ENCODE data around the gene MYO3B. TPM values are rescaled to one million over a fixed set of nuclear protein-coding genes. Genes with fewer than 3 reads are reported as not detected.
A peak's percentile ranks its signal among the peaks of the same experiment; 100 is the strongest.

Gene MYO3B
- polyA plus RNA-seq, 1 donor, result 0.30 TPM

DNA sequence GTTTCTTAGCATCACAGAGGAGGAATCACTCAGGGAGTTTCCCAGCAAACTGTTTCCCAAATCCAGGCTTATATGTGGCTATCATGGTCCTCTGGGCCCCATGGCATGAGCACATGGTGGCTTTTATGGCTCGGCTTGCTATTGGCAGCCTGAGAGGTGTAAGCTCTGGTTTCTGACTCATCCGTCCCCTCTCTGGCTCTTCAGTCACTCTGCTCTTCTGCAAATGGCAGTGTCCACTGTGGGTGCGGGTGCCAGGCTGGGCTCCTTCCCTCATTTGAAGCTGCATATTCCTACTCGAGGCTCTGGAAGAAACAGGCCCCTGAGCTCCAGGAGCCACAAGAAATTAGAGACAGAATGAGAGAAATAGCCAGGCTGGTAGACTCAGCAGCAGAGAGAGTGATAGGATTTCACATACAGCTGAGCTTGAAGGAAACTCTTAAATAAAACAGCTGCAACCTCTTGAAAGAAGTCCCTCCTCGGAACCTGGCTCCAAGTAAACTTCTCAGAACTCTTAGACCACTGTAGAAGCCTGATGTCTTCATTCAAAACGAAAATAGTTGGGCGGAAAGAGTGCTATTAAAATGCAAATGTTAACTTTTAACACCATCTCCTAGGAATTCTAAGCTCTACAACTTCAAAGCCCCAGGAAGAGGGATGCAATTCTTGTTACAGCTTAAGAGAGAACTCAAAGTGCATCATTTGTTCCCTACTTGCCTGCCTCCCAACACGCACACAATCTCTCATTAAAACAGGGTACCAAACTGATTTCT lies 324.6 kb downstream of the MYO3B start:
- no CpG with 5 or more reads among the region's 8 CpGs for WGBS (ENCODE audit: insufficient coverage, low lambda C conversion rate)
- H3K27ac ChIP-seq (ENCODE audit: low read length), result no peak overlapping the region
- no peaks in the 10 kb centered on the region for H3K36me3 ChIP-seq (ENCODE audit: control insufficient read depth, insufficient read depth, low read length)
- H3K4me3 ChIP-seq (ENCODE audit: low read length), result no peak overlapping the region
- no peaks in the 10 kb centered on the region for H3K9me3 ChIP-seq (ENCODE audit: control insufficient read depth, low read depth, low read length)
- no peaks in the 10 kb centered on the region for H3K27me3 ChIP-seq (ENCODE audit: control insufficient read depth, insufficient read depth, low read length)
- peaks cover 6% of the 10 kb centered on the region for H3K4me1 ChIP-seq (ENCODE audit: control insufficient read depth, insufficient read depth, low read length)
- DNase-seq, result no peak

DNA sequence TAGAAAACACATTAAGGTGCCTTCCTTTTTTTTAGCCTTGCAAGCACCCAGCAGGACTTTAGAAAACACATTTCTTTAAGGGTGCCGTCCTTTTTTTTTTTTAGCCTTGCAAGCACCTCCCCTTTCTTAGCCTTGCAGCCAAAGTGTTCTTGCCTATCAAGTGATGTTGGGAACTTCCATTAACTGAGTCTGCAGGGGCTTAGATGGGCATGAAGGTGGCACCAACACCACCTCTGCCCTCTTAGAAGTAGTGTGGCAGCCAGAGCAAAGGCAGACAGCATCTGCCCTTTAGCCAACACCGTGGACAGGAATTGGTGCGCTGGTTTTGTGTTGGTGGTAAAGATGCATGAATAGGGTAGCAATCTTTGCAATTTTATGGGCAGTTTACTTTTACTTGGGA lies 325.6 kb downstream of the MYO3B start:
- Histone ChIP-seq H3K27ac (ENCODE audit: low read length) (no peak overlapping the region), H3K27me3 (ENCODE audit: control insufficient read depth, insufficient read depth, low read length) (no peaks in the 10 kb centered on the region), H3K4me1 (ENCODE audit: control insufficient read depth, insufficient read depth, low read length) (peaks cover 6% of the 10 kb centered on the region), H3K9me3 (ENCODE audit: control insufficient read depth, low read depth, low read length) (no peaks in the 10 kb centered on the region), H3K36me3 (ENCODE audit: control insufficient read depth, insufficient read depth, low read length) (no peaks in the 10 kb centered on the region), H3K4me3 (ENCODE audit: low read length) (no peak overlapping the region)
- whole genome bisulfite sequencing (ENCODE audit: insufficient coverage, low lambda C conversion rate), result no CpG with 5 or more reads among the region's 3 CpGs
- no peak for DNase-seq

DNA sequence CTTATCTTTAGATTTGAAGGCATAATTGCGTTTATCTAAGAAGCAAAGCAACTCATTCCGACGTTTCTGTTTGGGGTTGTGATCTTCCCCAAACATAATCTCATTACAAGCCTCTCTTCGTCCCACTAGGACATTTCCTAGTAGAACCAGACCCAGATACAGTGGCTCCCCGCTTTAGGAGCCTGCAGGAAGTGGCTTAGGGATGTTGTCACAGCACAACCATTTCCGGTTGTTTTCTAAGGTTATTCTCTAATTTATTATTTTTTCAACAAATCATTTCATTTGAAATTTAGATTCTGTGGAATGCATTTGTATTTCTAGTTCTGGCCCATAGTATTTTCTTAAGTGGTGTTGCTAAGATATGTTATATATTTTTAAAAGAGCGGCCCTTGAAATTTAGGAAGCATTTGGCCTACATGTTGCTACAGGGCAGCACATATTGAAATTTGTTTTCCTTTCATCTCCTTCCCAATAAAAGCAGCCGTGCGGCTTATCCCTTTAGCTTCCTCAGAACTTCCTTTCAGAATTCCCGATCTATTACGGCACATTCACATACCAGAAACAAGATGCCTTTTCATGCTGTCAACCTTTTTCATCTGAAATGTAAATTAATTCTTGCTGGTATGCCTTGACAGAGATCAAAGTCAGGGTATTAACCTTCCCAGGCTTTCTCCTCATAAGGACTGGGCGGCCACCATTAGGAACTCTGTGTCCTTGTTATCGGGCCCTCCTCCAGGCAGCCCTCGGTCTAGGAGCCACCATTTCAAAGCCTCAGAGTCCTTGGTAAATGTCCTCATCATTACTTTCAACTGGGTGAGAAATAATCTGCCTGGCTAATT lies 326.2 kb downstream of the MYO3B start:
- Histone ChIP-seq H3K27ac (ENCODE audit: low read length) (no peak overlapping the region), H3K9me3 (ENCODE audit: control insufficient read depth, low read depth, low read length) (no peaks in the 10 kb centered on the region), H3K27me3 (ENCODE audit: control insufficient read depth, insufficient read depth, low read length) (no peaks in the 10 kb centered on the region), H3K4me3 (ENCODE audit: low read length) (no peak overlapping the region), H3K36me3 (ENCODE audit: control insufficient read depth, insufficient read depth, low read length) (no peaks in the 10 kb centered on the region), H3K4me1 (ENCODE audit: control insufficient read depth, insufficient read depth, low read length) (peaks cover 6% of the 10 kb centered on the region)
- no peak for DNase-seq
- 91% methylated on average over 4 of the region's 14 CpGs for WGBS (ENCODE audit: insufficient coverage, low lambda C conversion rate)

DNA sequence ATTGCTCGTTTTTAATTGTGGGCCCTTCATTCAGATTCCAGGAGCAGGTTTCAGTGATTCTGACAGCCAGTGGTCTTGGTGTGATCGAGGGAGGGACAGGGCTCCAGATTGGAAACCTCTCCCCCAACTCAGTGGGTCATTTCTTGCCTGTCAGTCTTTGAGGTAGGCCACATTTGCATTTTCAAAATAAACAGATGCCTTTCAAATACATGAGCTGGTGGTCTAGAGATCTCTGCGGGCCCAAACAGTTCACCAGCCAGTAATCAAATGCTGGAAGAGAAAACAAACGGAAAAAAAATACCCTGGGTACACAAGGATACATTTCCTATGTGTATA lies 326.8 kb downstream of the MYO3B start:
- Histone ChIP-seq H3K27ac (ENCODE audit: low read length) (no peak overlapping the region), H3K36me3 (ENCODE audit: control insufficient read depth, insufficient read depth, low read length) (no peaks in the 10 kb centered on the region), H3K27me3 (ENCODE audit: control insufficient read depth, insufficient read depth, low read length) (no peaks in the 10 kb centered on the region), H3K4me1 (ENCODE audit: control insufficient read depth, insufficient read depth, low read length) (peaks cover 6% of the 10 kb centered on the region), H3K4me3 (ENCODE audit: low read length) (no peak overlapping the region), H3K9me3 (ENCODE audit: control insufficient read depth, low read depth, low read length) (no peaks in the 10 kb centered on the region)
- 60% methylated on average over 1 of the region's 4 CpGs for WGBS (ENCODE audit: insufficient coverage, low lambda C conversion rate)
- no peak for DNase-seq

DNA sequence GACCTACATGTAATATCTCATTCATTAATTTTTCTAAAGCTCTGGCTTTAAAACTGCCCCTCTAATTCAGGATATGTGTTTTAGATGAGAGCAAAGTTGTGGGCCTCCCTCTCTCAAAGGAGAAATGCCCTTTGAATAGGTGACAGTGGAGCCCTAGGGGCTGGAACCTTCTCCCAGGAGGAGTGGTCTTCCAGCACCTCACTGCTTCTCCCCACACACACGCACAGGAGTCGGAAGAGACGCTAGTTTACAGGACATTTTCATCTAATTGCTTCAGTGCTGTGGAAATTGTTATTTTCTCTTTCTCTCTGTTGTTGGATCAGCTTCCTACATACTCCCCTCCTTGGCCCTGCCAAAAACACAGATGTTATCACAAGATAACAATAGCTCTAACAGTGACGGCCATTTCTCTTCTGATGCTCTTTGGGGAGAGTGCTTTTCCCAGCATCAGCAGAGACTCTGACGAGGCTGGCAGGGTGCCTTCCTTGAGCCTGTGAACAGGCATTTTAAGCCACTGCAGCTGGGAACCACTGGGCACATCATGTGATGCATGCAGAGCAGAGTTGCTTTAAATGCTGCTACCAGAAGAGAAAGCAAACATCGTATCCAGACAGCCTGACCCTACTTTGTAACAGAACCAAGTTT lies 327.8 kb downstream of the MYO3B start:
- H3K27me3 ChIP-seq (ENCODE audit: control insufficient read depth, insufficient read depth, low read length), result no peaks in the 10 kb centered on the region
- H3K9me3 ChIP-seq (ENCODE audit: control insufficient read depth, low read depth, low read length), result no peaks in the 10 kb centered on the region
- no peaks in the 10 kb centered on the region for H3K36me3 ChIP-seq (ENCODE audit: control insufficient read depth, insufficient read depth, low read length)
- H3K4me1 ChIP-seq (ENCODE audit: control insufficient read depth, insufficient read depth, low read length), result no peaks in the 10 kb centered on the region
- peak in 1 of 2 donors; percentile 50 for DNase-seq
- no peak overlapping the region for H3K4me3 ChIP-seq (ENCODE audit: low read length)
- H3K27ac ChIP-seq (ENCODE audit: low read length), result no peak overlapping the region
- 100% methylated on average over 3 of the region's 6 CpGs for WGBS (ENCODE audit: insufficient coverage, low lambda C conversion rate)

DNA sequence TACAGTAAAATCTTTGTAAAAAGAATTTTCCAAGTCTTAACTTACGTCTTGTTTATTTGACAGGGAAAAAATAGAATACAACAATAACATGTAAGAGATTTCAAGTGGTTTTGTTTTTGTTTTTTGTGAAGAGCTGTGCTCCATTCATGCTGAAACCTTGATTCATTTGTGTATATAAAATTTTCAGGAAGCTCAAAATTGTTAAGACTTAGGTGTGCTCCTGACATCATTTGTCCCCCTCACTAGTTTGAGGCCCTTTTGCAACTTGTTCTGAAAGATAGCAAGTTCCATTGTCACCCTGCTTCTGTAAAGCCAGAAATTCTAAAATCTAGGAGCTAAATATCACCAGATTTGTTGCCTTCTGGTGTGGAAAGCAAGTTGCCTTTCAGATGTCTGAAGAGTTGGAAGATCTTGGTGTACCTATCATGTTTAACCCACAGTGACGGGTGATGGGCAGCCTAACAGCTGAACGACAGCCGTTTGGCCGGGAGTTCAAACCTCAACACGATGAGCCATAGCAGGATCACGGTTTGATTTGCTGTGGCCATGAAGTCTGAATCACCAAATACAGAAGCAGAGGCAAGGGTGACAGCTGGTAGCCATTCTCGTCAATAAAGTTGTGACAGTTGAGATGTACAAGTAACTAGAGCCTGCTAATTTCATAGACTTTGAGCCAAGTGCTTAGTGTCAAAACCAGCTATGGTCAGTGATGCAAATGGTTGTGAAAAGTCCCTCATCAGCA lies 331.7 kb downstream of the MYO3B start:
- Histone ChIP-seq H3K9me3 (ENCODE audit: control insufficient read depth, low read depth, low read length) (no peaks in the 10 kb centered on the region), H3K36me3 (ENCODE audit: control insufficient read depth, insufficient read depth, low read length) (no peaks in the 10 kb centered on the region), H3K27ac (ENCODE audit: low read length) (no peak overlapping the region), H3K27me3 (ENCODE audit: control insufficient read depth, insufficient read depth, low read length) (no peaks in the 10 kb centered on the region), H3K4me3 (ENCODE audit: low read length) (no peak overlapping the region), H3K4me1 (ENCODE audit: control insufficient read depth, insufficient read depth, low read length) (no peaks in the 10 kb centered on the region)
- no peak for DNase-seq
- 100% methylated on average over 1 of the region's 8 CpGs for WGBS (ENCODE audit: insufficient coverage, low lambda C conversion rate)

DNA sequence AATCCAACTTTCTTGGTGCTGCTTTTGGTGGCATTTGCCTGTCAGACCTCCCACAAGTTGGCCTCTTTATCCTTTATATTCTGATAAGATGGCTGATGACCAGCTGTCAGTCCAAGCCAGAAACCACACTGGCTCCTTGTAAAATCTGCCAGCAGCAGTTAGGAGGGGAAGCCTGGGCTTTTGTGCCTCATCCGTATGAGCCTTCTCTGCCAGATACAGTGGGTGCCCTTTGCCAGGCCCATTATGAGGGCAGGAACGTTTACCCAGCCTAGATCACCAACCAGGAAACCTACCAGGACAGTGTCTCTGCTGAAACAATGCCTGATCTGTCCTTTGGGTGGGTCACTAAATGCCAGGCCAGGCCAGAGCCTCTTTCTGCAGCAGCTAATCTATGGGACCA lies 334.3 kb downstream of the MYO3B start:
- Histone ChIP-seq H3K9me3 (ENCODE audit: control insufficient read depth, low read depth, low read length) (no peaks in the 10 kb centered on the region), H3K36me3 (ENCODE audit: control insufficient read depth, insufficient read depth, low read length) (no peaks in the 10 kb centered on the region), H3K4me1 (ENCODE audit: control insufficient read depth, insufficient read depth, low read length) (no peaks in the 10 kb centered on the region), H3K4me3 (ENCODE audit: low read length) (no peak overlapping the region), H3K27me3 (ENCODE audit: control insufficient read depth, insufficient read depth, low read length) (no peaks in the 10 kb centered on the region), H3K27ac (ENCODE audit: low read length) (no peak overlapping the region)
- no peak for DNase-seq
- WGBS (ENCODE audit: insufficient coverage, low lambda C conversion rate), result no CpG with 5 or more reads among the region's 2 CpGs

DNA sequence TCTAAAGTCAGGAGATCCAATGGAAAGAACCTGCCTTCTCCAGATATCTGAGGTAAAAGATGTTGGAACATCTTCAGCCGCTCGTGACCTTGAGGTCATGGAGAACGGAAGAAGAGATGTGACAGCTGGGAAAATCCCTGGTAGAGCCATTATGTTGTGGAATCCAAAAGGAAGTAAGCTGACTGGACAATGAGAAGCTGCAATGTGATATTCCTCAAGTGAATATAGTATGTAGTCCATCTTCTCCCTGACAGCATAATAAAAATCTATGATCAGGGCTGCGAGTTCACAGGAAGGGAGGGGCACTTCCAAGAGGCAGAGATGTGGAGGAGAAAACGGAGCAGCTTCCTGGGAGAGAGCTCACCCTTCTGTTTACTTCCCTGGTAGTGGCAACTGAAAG lies 336.2 kb downstream of the MYO3B start:
- Histone ChIP-seq H3K9me3 (ENCODE audit: control insufficient read depth, low read depth, low read length) (no peaks in the 10 kb centered on the region), H3K36me3 (ENCODE audit: control insufficient read depth, insufficient read depth, low read length) (no peaks in the 10 kb centered on the region), H3K4me1 (ENCODE audit: control insufficient read depth, insufficient read depth, low read length) (no peaks in the 10 kb centered on the region), H3K4me3 (ENCODE audit: low read length) (no peak overlapping the region), H3K27me3 (ENCODE audit: control insufficient read depth, insufficient read depth, low read length) (no peaks in the 10 kb centered on the region), H3K27ac (ENCODE audit: low read length) (no peak overlapping the region)
- no CpG with 5 or more reads among the region's 5 CpGs for WGBS (ENCODE audit: insufficient coverage, low lambda C conversion rate)
- peak in 1 of 2 donors; percentile 24 for DNase-seq

DNA sequence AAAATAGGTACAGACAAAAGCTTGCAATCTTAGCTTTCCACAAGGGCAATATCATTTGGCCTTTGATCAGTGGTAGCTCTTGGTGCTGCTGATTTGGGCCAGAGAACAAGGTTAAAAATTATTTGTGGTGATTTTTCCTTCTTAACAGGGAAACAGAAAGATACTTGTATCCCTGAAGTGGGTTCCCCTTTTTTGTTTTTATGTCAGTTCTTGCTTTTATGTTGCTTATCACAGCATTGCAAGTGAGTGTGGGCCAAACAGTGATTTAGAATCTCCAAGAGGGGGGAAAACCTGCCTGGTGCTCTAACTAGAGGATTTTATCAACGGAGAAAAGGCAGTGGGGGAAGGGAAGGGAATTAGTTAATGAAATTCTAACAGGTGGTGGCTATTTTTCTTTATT lies 339.6 kb downstream of the MYO3B start:
- Histone ChIP-seq H3K4me3 (ENCODE audit: low read length) (no peak overlapping the region), H3K36me3 (ENCODE audit: control insufficient read depth, insufficient read depth, low read length) (no peaks in the 10 kb centered on the region), H3K27me3 (ENCODE audit: control insufficient read depth, insufficient read depth, low read length) (no peaks in the 10 kb centered on the region), H3K9me3 (ENCODE audit: control insufficient read depth, low read depth, low read length) (no peaks in the 10 kb centered on the region), H3K27ac (ENCODE audit: low read length) (no peak overlapping the region), H3K4me1 (ENCODE audit: control insufficient read depth, insufficient read depth, low read length) (no peaks in the 10 kb centered on the region)
- DNase-seq, result no peak
- WGBS (ENCODE audit: insufficient coverage, low lambda C conversion rate), result no CpG with 5 or more reads among the region's 1 CpG

DNA sequence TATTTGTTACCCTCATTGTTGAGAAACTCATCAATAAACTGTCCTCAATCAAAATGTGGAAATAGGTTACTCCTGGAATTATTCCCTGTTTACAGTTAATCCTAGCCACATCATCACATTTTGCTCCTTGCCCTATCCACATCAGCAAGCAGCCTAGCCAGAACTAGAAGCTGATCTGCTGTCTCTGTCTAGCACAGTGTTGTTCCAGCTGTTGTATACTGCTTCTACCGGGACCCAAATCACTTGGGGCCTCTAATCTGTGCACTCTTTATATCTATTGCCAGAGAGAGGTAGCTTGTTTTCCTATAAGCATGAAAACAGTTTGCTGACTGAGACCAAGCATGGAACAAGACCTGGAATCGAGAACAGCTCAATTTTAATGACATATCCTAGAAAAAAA lies 341.0 kb downstream of the MYO3B start:
- no peaks in the 10 kb centered on the region for H3K9me3 ChIP-seq (ENCODE audit: control insufficient read depth, low read depth, low read length)
- no peaks in the 10 kb centered on the region for H3K27me3 ChIP-seq (ENCODE audit: control insufficient read depth, insufficient read depth, low read length)
- no peaks in the 10 kb centered on the region for H3K36me3 ChIP-seq (ENCODE audit: control insufficient read depth, insufficient read depth, low read length)
- H3K4me3 ChIP-seq (ENCODE audit: low read length), result no peak overlapping the region
- DNase-seq, result no peak
- no CpG with 5 or more reads among the region's 2 CpGs for WGBS (ENCODE audit: insufficient coverage, low lambda C conversion rate)
- no peaks in the 10 kb centered on the region for H3K4me1 ChIP-seq (ENCODE audit: control insufficient read depth, insufficient read depth, low read length)
- H3K27ac ChIP-seq (ENCODE audit: low read length), result no peak overlapping the region
